ENCODE measurements around the gene LRRC1. TPM values are rescaled to one million over a fixed set of nuclear protein-coding genes. Genes with fewer than 3 reads are reported as not detected.

The LRRC1 gene
- total and polyA plus RNA-seq, 10 of the 15 experiments (the other 5 are each of a cell fraction or from before 2014, with no cell fraction given): 0.35 to 9.3 (median 0.63) TPM

DNA sequence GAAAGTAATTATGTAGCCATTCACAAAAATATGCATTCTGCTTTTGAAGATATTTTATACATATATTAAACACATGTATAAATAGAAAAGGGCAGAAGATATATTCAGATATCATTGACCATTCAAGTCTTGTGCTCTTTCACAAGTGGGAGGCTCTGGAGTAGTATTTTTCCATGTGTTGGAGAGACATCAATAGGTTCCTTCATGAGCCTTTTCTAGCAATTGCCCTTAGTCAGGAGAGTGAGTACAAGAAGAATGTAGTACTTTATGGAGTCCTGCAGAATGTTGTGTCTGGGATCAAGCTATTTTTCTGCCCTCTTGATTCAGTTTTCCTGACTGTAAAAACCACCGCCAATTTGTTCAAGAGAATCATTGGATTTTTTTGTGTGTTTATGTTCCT, 117.9 kb downstream of the LRRC1 start:
- intact Hi-C loops (cut with micrococcal nuclease; ENCODE audit: unreplicated experiment): loop anchor here (10.0 kb wide), 1 partner anchor 118 kb away; the partner anchor contains the start of gene LRRC1
- no peak overlapping the region for H3K27ac ChIP-seq (ENCODE audit: control insufficient read depth, insufficient read depth)
- ATAC-seq (no peak), FAIRE-seq (no peak), DNase-seq (ENCODE audit: low read depth, low spot score) (no peak)
- no peaks in the 10 kb centered on the region for H3K4me1 ChIP-seq (ENCODE audit: control insufficient read depth, insufficient read depth, low read length)
- no peak overlapping the region for H3K4me3 ChIP-seq
- CTCF ChIA-PET: no interaction called here
- SMC1A ChIA-PET (ENCODE audit: uncharacterized antibody, unreplicated experiment): no interaction called here
- in situ Hi-C loops (cut with MboI): no loop called here
- 83% methylated on average over 1 of the region's 1 CpG for WGBS (ENCODE audit: insufficient coverage, insufficient replicate concordance, low lambda C conversion rate, missing lambda C conversion rate)
- POLR2A ChIA-PET: no interaction called here
- no peaks in the 10 kb centered on the region for H3K79me2 ChIP-seq (ENCODE audit: control insufficient read depth, insufficient read depth, low read length)
- no peaks in the 10 kb centered on the region for H3K36me3 ChIP-seq (ENCODE audit: control insufficient read depth in 2 of 2, insufficient read depth in 2 of 2, low read length in 1 of 2)
- no peaks in the 10 kb centered on the region for H4K20me1 ChIP-seq (ENCODE audit: control insufficient read depth, insufficient read depth)
- no peaks in the 10 kb centered on the region for H3K9me3 ChIP-seq (replicated peaks; ENCODE audit: control insufficient read depth, insufficient read depth, low read length)
- H2AFZ ChIP-seq (ENCODE audit: control insufficient read depth, low read depth, low read length): no peak overlapping the region
- no peak overlapping the region for H3K4me2 ChIP-seq (ENCODE audit: control insufficient read depth, insufficient read depth)
- TF ChIP-seq POLR2A (IDR thresholded peaks at IDR 0.05; ENCODE audit: low read depth, low read length) (no peak), ATF7 (IDR thresholded peaks at IDR 0.05; ENCODE audit: low read depth) (no peak), ZNF622 (IDR thresholded peaks at IDR 0.05) (no peak), RUNX3 (IDR thresholded peaks at IDR 0.05; ENCODE audit: low read length) (no peak)
- TF ChIP-seq, protein P1, sequence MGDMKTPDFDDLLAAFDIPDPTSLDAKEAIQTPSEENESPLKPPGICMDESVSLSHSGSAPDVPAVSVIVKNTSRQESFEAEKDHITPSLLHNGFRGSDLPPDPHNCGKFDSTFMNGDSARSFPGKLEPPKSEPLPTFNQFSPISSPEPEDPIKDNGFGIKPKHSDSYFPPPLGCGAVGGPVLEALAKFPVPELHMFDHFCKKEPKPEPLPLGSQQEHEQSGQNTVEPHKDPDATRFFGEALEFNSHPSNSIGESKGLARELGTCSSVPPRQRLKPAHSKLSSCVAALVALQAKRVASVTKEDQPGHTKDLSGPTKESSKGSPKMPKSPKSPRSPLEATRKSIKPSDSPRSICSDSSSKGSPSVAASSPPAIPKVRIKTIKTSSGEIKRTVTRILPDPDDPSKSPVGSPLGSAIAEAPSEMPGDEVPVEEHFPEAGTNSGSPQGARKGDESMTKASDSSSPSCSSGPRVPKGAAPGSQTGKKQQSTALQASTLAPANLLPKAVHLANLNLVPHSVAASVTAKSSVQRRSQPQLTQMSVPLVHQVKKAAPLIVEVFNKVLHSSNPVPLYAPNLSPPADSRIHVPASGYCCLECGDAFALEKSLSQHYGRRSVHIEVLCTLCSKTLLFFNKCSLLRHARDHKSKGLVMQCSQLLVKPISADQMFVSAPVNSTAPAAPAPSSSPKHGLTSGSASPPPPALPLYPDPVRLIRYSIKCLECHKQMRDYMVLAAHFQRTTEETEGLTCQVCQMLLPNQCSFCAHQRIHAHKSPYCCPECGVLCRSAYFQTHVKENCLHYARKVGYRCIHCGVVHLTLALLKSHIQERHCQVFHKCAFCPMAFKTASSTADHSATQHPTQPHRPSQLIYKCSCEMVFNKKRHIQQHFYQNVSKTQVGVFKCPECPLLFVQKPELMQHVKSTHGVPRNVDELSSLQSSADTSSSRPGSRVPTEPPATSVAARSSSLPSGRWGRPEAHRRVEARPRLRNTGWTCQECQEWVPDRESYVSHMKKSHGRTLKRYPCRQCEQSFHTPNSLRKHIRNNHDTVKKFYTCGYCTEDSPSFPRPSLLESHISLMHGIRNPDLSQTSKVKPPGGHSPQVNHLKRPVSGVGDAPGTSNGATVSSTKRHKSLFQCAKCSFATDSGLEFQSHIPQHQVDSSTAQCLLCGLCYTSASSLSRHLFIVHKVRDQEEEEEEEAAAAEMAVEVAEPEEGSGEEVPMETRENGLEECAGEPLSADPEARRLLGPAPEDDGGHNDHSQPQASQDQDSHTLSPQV (IDR thresholded peaks at IDR 0.05): no peak
- TF ChIP-seq, protein P2, sequence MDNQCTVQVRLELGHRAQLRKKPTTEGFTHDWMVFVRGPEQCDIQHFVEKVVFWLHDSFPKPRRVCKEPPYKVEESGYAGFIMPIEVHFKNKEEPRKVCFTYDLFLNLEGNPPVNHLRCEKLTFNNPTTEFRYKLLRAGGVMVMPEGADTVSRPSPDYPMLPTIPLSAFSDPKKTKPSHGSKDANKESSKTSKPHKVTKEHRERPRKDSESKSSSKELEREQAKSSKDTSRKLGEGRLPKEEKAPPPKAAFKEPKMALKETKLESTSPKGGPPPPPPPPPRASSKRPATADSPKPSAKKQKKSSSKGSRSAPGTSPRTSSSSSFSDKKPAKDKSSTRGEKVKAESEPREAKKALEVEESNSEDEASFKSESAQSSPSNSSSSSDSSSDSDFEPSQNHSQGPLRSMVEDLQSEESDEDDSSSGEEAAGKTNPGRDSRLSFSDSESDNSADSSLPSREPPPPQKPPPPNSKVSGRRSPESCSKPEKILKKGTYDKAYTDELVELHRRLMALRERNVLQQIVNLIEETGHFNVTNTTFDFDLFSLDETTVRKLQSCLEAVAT (IDR thresholded peaks at IDR 0.05): no peak
- TF ChIP-seq, protein P3, sequence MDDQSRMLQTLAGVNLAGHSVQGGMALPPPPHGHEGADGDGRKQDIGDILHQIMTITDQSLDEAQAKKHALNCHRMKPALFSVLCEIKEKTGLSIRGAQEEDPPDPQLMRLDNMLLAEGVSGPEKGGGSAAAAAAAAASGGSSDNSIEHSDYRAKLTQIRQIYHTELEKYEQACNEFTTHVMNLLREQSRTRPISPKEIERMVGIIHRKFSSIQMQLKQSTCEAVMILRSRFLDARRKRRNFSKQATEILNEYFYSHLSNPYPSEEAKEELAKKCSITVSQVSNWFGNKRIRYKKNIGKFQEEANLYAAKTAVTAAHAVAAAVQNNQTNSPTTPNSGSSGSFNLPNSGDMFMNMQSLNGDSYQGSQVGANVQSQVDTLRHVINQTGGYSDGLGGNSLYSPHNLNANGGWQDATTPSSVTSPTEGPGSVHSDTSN (IDR thresholded peaks at IDR 0.05; ENCODE audit: insufficient replicate concordance, low read depth, low read length): no peak
- TF ChIP-seq, protein P4, sequence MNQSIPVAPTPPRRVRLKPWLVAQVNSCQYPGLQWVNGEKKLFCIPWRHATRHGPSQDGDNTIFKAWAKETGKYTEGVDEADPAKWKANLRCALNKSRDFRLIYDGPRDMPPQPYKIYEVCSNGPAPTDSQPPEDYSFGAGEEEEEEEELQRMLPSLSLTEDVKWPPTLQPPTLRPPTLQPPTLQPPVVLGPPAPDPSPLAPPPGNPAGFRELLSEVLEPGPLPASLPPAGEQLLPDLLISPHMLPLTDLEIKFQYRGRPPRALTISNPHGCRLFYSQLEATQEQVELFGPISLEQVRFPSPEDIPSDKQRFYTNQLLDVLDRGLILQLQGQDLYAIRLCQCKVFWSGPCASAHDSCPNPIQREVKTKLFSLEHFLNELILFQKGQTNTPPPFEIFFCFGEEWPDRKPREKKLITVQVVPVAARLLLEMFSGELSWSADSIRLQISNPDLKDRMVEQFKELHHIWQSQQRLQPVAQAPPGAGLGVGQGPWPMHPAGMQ (IDR thresholded peaks at IDR 0.05; ENCODE audit: borderline replicate concordance): no peak
- RAD21 ChIA-PET (ENCODE audit: unreplicated experiment): no interaction called here
- H3K9ac ChIP-seq (ENCODE audit: control insufficient read depth, insufficient read depth, low read length): no peak overlapping the region
- BruUV-seq (replicated peaks): no TSS peak
- no peaks in the 10 kb centered on the region for H3K27me3 ChIP-seq (replicated peaks in 1 of 2; ENCODE audit: control insufficient read depth in 2 of 2, insufficient read depth in 2 of 2, low read length in 1 of 2)

Measured in GM12878 (cell line).